OCI-M2 (cell line): ENCODE measurements around the gene SPIN1.
"Not testable (repeated sequence)": the region's sequence is repeated elsewhere in the genome, so short reads cannot be mapped to it uniquely, and the experiment has no call there.

Source experiments
- DNase-seq: peaks from one replicate; lab custom pipeline; 2025; ENCODE audit not compliant: unreplicated experiment; lab: John Stamatoyannopoulos, UW

Gene SPIN1

DNA sequence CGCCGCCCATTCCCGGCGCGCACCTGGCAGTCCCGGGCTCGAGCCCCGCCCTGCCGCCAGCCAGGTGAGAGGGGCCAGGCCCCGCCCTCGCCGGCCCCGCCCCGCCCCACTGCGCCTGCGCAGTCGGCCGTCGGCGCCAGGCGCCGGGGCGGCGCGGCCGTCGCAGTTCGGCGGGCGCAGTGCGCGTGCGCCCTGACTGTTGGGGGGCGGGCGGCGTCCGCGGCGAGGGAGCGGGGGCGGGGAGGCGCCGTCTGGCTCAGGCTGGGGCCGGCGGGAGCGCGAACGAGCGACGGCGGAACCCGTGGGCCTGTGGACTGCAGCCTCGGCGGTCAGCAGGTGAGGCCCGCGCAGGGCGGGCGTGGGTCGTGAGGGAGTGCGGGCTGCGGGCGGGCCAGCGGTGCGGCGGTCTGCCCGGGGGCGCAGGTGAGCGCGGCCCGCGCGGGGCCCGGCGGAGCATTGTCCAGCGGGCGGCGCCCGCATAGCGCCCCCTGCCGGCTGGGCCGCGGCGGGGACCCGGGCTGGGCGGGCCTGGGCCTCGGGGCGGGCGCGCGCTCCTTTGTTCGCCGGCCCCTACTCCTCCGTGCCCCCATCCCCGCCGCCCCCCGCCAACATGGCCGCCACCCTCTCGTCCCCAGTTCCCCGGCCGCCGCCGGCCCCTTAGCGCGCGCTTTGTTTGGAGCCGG is at the start of gene SPIN1:
Gene SPIN1 (plus strand): TSS at position 242 of the 683 bp plus-strand sequence. CDS start 38,096 bp downstream, outside the sequence.
- DNase-seq = no peak

DNA sequence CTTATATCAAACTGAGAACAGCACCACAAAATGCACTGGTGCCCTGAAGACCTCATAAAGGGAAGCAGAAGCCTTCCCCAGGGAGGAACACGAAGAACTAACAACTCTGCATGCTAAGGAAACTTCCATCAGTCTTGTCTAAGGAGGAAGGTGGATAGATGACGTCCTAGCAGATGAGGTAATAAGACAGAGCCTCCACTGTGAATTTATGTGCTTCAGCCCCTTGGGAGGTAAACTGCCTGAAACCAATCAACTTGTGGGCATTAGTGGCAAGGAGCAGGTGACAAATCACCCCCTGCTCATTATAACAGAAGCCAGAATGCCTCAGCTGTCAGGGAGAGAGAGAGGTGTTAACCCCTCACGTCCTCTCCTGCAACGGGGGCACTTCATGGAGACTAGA is 48.9 kb upstream of the SPIN1 start:
- no peak for DNase-seq

DNA sequence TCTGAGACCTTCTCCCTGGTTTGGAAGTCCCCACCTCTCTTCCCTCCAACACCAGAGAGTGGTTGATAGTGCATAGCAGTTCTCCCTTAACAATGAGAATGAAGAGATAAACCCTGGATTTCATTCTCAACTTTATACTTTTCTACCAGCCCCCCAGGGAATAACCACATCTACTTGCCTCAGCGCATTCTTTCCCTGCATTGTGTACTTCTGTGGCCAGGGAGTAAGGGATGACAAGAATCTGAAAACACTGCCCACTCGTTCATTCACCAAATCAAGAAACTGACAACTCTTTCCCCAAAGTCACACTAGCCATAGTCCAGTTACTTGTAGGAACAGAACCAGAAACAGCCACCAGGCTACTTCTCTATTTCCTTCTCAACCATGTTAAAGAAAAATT is 46.0 kb upstream of the SPIN1 start:
- DNase-seq = no peak

DNA sequence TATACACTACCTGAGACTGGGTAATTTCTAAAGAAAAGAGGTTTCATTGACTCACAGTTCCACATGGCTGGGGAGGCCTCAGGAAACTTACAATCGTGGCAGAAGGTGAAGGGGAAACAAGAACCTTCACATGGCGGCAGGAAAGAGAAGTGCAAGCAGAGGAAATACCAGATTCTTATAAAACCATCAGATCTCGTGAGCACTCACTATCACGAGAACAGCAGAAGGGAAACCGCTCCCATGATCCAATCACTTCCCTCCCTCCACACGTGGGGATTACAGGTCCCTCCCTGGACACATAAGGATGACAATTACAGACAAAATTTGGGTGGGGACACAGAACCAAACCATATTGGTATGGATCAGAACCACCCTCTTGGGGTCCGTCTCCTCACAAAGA is 44.2 kb upstream of the SPIN1 start:
- DNase-seq = no peak

DNA sequence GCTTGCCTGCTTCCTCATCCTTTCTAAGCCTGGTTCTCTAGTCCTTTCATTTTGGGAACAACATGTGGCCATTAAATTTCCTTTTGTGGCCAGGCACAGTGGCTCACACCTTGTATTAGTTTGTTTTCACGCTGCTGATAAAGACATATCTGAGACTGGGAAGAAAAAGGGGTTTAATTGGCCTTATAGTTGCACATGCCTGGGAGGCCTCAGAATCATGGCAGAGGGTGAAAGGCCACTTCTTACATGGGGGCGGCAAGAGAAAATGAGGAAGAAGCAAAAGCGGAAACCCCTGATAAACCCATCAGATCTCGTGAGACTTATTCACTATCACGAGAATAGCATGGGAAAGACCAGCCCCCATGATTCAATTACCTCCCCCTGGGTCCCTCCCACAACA is 37.9 kb upstream of the SPIN1 start:
- not testable (repeated sequence) for DNase-seq

DNA sequence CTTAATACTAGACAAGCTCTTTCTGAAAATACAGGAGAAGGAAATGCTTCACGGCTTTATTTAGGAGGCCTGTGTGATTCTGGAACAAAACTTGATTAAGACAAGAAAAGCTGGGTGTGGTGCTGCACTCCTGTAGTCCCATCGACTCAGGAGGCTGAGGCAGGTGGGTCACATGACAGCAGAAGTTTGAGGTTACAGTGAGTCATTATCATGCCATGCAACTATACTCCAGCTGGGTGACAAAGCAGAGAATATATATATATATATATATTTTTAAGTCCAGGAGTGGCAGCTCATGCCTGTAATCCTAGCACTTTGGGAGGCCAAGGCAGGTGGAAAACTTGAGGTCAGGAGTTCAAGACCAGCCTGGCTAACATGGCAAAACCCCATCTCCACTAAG is 33.1 kb upstream of the SPIN1 start:
- no peak for DNase-seq

DNA sequence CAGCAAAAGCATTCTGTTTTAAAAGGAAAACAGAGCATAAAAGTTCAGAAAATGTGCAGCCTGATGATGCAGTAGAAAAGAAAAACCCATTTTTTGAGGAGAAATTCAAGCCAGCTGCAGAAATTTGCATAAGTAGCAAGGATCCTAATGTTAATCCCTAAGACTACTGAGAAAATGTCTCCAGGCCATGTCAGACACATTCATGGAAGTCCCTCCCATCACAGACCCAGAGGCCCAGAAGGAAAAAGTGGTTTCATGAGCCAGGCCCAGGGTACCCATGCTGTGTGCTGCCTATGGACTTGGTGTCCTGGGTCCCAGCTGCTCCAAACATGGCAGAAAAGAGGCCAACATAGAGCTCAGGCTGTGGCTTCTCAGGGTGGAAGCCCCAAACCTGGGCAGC is 31.0 kb upstream of the SPIN1 start:
- DNase-seq = not testable (repeated sequence)

DNA sequence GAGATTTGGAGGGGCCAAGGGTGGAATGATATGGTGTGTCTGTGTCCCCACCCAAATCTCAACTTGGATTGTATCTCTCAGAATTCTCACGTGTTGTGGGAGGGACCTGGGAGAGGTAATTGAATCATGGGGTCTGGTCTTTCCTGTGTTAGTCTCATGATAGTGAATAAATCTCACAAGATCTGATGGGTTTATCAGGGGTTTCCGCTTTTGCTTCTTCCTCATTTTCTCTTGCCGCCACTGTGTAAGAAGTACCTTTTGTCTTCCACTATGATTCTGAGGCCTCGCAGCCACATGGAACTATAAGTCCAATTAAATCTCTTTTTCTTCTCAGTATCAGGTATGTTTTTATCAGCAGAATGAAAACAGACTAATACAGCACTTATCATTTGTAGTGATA is 29.5 kb upstream of the SPIN1 start:
- no peak for DNase-seq

DNA sequence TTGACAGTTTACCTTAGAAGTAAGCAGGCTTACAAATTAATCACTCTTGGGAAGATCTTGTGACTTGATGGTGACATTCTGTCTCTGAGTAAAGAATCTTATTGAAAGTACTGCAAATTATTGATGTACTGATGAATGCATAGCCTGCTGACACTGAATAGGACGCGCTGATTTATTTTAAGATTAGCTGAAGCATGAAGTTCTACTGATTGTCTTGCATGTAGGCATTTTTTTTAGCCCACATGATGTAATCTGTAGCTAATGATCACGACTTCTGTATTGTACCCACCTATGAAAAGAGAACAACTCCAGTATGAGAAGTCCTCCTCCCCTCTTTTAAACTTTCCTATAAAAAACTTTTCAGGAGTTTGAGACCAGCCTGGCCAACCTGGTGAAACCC is 28.3 kb upstream of the SPIN1 start:
- no peak for DNase-seq

DNA sequence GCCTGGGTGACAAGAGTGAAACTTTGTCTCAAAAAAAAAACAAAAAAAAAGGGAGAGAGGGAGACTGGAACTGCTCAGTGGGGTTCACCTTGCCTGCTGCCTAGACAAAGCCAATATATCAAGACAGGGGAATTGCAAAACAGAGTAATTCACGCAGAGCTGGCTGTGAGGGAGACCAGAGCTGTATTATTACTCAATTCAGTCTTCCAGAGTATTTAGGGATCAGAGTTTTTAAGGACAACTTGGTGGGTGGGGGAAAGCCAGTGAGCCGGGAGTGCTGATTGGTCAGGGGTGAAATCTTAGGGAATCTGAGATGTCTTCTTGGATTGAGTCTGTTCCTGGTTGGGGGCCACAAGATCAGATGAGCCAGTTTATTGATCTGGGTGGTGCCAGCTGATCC is 25.6 kb upstream of the SPIN1 start:
- DNase-seq = no peak

DNA sequence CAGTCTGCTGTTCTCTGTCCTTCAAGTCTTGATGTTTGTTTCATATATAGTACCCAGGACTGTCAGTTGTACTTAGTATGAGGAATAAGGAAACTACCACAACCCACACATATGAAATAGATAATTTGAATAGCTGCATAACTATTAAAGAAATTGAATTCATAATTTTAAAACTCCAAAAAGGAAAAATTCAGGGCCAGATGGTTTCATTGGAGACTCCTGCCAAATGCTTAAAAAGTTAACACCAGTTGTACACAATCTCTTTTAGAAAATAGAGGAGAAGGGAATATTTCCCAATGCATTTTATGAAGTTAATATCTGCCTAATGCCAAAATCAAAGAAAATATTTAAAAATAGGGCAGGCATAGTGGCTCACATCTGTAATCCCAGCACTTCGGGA is 24.6 kb upstream of the SPIN1 start:
- no peak for DNase-seq

DNA sequence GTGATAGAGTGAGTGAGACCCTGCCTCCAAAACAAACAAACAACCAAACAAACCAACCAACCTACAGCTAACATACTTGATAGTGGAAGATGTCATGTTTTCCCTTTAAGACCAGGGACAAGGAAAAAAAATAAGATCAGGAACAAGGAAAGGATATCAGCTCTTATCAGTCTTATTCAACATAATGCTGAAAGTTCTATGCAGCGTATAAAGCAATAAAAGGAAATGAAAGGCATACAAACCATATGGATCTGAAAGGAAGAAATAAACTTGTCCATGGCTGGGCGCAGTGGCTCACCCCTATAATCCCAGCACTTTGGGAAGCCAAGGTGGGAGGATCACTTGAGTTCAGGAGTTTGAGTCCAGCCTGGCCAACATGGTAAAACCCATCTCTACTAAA is 23.5 kb upstream of the SPIN1 start:
- DNase-seq = no peak

DNA sequence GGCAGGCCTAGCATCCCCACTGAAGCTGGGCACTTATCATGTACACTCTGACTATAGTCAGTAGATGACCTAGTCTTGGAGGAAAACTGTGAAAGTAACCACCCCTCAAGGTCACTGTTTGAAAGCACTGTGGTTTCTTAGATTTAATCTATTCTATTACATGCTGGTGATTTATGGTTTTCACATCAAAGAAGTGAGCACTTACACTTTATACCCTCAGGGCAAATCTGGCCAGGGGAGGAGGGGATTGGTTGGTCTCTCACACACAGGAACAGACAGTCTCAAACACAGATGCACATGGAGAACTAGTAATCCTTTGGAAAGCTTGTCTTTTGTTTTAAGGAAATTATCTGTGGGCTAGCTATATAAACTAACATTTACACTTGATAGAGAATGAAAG is 17.9 kb upstream of the SPIN1 start:
- no peak for DNase-seq

DNA sequence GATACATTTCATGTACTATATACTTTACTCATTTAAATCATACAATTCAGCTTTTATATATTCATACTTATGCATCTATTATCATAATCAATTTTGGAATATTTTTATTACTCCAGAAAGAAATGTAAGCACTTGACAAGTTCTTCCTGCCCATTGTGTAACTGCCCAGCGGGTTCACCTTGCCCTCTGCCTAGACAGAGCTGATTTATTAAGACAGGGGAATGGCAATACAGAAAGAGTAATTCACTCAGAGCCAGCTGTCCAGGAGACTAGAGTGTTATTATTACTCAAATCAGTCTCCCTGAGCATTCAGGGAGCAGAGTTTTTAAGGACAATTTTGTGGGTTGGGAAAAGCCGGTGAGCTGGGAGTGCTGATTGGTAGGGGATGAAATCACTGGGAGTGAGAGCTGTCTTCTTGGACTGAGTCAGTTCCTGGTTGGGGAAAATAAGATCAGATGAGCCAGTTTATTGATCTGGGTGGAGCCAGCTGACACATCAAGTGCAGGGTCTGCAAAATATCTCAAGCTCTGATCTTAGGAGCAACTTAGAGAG is 16.1 kb upstream of the SPIN1 start:
- no peak for DNase-seq

DNA sequence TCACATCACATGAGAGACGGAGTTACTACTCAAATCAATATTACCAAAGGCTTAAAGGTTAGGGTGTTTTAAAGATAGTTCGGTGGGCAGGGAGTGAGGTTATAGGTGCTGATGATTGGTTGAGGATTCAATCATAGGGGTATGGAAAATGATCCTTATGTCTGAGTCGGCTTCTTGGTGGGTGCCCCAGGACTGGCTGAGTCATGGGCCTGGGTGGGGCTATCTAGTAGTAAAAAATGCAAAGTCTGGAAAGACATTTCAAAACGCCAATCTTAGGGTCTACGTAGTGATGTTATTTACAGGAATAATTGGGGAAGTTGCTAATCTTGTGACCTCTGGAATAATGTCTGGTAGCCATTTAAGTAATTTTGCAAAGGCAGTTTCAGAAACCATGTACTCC is 15.2 kb upstream of the SPIN1 start:
- no peak for DNase-seq

DNA sequence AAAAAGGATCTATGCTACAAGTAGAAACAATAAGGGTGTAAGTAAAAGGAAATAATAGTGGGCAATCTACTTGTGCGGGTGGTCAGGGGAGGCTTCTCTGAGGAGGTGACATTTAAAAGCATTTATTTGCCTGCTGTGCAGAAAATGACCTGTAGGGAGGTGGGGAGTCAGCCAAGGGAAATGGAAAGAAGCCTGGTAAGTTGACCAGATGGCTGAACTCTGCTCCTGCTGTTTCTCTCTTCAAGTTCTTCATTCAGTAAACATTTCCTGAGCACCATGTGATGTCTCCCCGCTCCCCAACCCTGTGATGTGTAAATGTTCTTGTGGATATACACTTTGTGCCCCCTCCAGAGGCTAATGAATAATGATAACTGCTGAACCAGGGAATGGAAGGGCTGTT is 9.9 kb upstream of the SPIN1 start:
- DNase-seq = no peak

DNA sequence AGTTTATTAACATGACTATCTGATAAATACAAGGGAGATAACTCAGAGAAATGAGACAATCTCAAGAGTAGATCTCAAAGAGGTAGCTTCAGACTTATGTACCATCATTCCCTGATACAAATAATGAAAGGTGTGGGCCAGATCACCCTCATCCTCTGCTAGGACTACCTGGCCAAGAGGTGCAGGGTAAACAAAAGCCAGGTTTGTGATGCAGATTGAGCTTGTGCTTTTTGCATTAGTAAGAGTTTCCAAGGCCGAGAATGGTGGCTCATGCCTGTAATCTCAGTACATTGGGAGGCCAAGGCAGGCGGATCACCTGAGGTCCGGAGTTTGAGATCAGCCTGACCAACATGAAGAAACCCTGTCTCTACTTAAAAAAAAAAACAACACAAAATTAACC is 8.9 kb upstream of the SPIN1 start:
- DNase-seq = no peak

DNA sequence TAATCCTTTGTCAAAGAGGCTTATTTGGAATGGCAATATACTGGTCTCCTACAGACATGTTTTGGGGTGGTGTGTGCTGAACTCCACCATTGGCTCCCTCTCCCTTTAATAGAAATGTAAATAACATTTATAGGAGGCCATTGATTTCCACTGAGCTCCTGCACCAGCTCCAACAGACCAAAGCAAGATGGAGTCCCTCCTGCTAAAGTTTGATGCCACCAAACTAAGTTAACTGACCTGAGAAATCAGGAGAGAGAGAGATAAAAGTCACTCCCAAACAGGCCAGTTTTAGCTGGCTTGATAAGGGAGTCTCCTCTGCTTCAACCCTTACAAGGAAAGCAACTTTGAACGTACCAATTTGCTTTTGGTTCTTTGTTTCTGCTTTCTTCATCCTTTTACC is 8.1 kb upstream of the SPIN1 start:
- no peak for DNase-seq

DNA sequence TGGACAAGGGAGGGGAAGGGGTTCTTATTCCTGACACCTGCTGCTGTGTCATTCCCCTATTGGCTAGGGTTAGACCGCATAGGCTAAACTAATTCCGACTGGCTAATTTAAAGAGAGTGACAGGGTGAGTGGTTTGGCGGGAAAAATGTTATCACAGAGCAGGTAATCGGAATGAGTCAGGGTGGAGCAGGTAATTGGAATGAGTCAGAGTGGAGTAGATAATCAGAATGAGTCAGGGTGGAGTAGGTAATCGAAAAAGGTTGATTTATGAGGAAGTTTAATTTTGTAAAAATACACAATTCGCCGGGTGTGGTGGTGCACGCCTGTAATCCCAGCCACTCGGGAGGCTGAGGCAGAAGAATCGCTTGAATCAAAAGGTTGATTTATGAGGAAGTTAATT is 6.9 kb upstream of the SPIN1 start:
- not testable (repeated sequence) for DNase-seq

DNA sequence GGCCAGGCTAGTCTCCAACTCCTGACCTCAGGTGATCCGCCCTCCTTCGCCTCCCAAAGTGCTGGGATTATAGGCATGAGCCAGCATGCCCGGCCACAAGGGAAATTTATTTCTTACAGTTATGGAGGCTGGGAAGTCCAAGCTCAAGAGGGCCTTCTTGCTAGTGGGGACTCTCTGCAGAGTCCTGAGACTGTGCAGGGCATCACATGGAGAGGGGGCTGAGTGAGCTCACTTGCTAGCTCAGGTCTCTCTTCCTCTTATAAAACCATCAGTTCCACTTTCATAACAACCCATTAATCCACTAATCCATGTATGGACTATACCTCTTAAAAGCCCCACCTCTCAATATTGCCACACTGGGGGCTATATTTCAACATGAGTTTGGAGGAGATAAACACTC is 5.1 kb upstream of the SPIN1 start:
- DNase-seq = no peak

DNA sequence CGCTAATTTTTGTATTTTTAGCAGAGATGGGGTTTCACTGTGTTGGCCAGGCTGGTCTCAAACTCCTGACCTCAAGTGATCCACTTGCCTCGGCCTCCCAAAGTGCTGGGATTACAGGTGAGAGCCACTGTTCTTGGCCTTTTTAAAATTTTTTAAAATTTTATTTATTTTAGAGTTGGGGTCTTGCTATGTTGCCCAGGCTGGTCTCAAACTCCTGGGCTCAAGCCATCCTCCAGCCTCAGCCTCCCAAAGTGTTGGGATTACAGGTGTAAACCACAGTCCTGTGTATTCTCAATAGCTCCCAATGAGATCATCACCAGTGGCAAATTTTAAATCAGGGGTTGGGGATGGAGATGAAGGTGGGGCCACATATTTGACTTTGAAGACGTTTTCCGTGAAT is 2.1 kb upstream of the SPIN1 start:
- DNase-seq = not testable (repeated sequence)

DNA sequence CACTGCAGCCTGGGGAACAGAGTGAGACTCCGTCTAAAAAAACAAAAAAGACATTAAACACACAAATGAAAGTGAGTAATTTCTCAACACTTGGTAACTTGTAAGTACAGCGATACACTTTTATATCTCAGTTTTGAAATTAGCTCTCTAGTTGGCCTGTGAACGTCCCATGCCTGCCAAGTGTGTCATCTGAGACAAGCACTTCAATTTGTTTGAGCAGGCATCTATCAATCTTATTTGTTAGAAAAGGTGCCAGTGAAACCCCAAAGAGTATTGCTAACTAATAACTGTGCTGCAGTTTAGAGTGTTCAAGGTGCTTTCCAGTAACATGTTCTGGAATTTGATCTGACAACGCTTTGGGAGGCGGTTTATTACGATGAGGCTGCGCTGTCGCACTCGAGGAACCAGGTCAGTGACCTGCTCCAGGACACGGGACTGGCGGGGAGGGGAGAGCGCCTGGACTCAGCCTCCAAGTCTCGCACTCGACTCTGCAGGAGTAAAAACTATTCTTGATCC is 1.1 kb upstream of the SPIN1 start:
- no peak for DNase-seq
